GM12878 (cell line): ENCODE measurements around the gene NRXN3. TPM values are rescaled to one million over a fixed set of nuclear protein-coding genes. Genes with fewer than 3 reads are reported as not detected.

Experiments used
- ATAC-seq: fragments of 200-7000 bp; cut with Tn5 transposase; 3 replicates; pipeline ENCODE4 v1.9.1; 2020; ENCODE audit warnings: mild to moderate bottlenecking, moderate library complexity
- BruUV-seq: library from RNA; stranded (reverse); fragments of 400-500 nt; replicated peaks from 2 replicates; lab custom pipeline; 2021; lab: Mats Ljungman, UMichigan
- CTCF ChIA-PET: fragments of 300-600 bp; sonication (Branson Sonifier 250); formaldehyde crosslinking; extraction: SDS; loops from one replicate; lab custom pipeline; 2021; ENCODE audit warnings: inconsistent platforms; lab: Yijun Ruan, JAX
- POLR2A ChIA-PET: fragments of 350-600 bp; formaldehyde crosslinking; extraction: SDS; loops from one replicate; lab custom pipeline; 2021; ENCODE audit warnings: inconsistent platforms; lab: Charles Lee
- RAD21 ChIA-PET: fragments of 300-600 bp; sonication (Branson Sonifier 250); formaldehyde crosslinking; loops from one replicate; lab custom pipeline; 2023; ENCODE audit warnings: antibody characterized with exemption; ENCODE audit not compliant: unreplicated experiment; lab: Charles Lee
- SMC1A ChIA-PET: fragments of 300-600 bp; sonication (Branson Sonifier 250); formaldehyde crosslinking; loops from one replicate; lab custom pipeline; 2023; ENCODE audit not compliant: unreplicated experiment, uncharacterized antibody; lab: Charles Lee
- DNase-seq: peaks from one replicate; pipeline ENCODE4 v3.0.0-alpha.2; 2011; ENCODE audit warnings: low read depth, low spot score
- FAIRE-seq: peaks from 3 replicates; lab custom pipeline; 2011; peaks lifted over from hg19 to GRCh38; lab: Jason Lieb, UNC
- H2AFZ ChIP-seq: 2 replicates; pipeline ENCODE4 v1.6.0; 2011; ENCODE audit warnings: low read depth, low read length, control low read depth; ENCODE audit not compliant: control insufficient read depth
- H3K27ac ChIP-seq: 2 replicates; pipeline ENCODE4 v1.5.1; 2011; ENCODE audit warnings: control low read depth; ENCODE audit not compliant: control insufficient read depth, insufficient read depth
- H3K27me3 ChIP-seq, 2 experiments: replicated peaks in 1 of 2; 2 replicates each; pipeline versions ENCODE4 v1.6.0 to v1.6.1; 2011; ENCODE audit warnings: low read length in 1 of 2; ENCODE audit not compliant: control insufficient read depth in 2 of 2, insufficient read depth in 2 of 2
- H3K36me3 ChIP-seq, 2 experiments: 2 replicates each; pipeline ENCODE4 v1.5.1; 2011; ENCODE audit warnings: low read length in 1 of 2; ENCODE audit not compliant: control insufficient read depth in 2 of 2, insufficient read depth in 2 of 2
- H3K4me1 ChIP-seq: 2 replicates; pipeline ENCODE4 v1.6.1; 2011; ENCODE audit warnings: mild to moderate bottlenecking, low read length, moderate library complexity, mixed read lengths; ENCODE audit not compliant: control insufficient read depth, insufficient read depth
- H3K4me2 ChIP-seq: 2 replicates; pipeline ENCODE4 v1.6.0; 2011; ENCODE audit warnings: control low read depth; ENCODE audit not compliant: control insufficient read depth, insufficient read depth
- H3K4me3 ChIP-seq: fragments of 200-600 bp; sonication (generic); 2 replicates; pipeline ENCODE4 v1.5.1; 2016
- H3K79me2 ChIP-seq: 2 replicates; pipeline ENCODE4 v1.6.0; 2011; ENCODE audit warnings: low read length; ENCODE audit not compliant: control insufficient read depth, insufficient read depth
- H3K9ac ChIP-seq: 2 replicates; pipeline ENCODE4 v1.8.0; 2011; ENCODE audit warnings: low read length, control low read depth, mixed read lengths; ENCODE audit not compliant: control insufficient read depth, insufficient read depth
- H3K9me3 ChIP-seq: replicated peaks from 3 replicates; pipeline ENCODE4 v1.5.1; 2011; ENCODE audit warnings: mild to moderate bottlenecking, low read length; ENCODE audit not compliant: control insufficient read depth, insufficient read depth
- H4K20me1 ChIP-seq: 2 replicates; pipeline ENCODE4 v1.6.0; 2011; ENCODE audit not compliant: control insufficient read depth, insufficient read depth
- BCL11A ChIP-seq: IDR thresholded peaks from 2 replicates; pipeline ENCODE4 v1.6.1; 2011; ENCODE audit warnings: low read depth, low read length
- BCL3 ChIP-seq: IDR thresholded peaks from 2 replicates; pipeline ENCODE4 v1.6.1; 2011; ENCODE audit warnings: borderline replicate concordance, low read depth, mild to moderate bottlenecking, moderate library complexity, low read length; ENCODE audit not compliant: insufficient read depth, poor library complexity, severe bottlenecking
- FOXK2 ChIP-seq: fragments of 450-650 bp; IDR thresholded peaks from 2 replicates; pipeline ENCODE4 v1.6.1; 2017; ENCODE audit warnings: mild to moderate bottlenecking, moderate library complexity
- HCFC1 ChIP-seq: fragments of 150-350 bp; IDR thresholded peaks from 2 replicates; pipeline ENCODE4 v1.6.1; 2014; ENCODE audit warnings: low read length
- HSF1 ChIP-seq: fragments of 150-350 bp; IDR thresholded peaks from 2 replicates; pipeline ENCODE4 v1.6.1; 2014; ENCODE audit warnings: mild to moderate bottlenecking, low read depth, low read length
- IKZF2 ChIP-seq, 2 experiments: fragments of 450-650 bp; IDR thresholded peaks; 2 replicates each; pipeline ENCODE4 v1.6.1; 2017; ENCODE audit warnings: mild to moderate bottlenecking in 2 of 2, moderate library complexity in 2 of 2
- KLF5 ChIP-seq: fragments of 450-650 bp; IDR thresholded peaks from 2 replicates; pipeline ENCODE4 v1.6.1; 2014; ENCODE audit warnings: mild to moderate bottlenecking; ENCODE audit not compliant: partially characterized antibody
- MEF2B ChIP-seq: fragments of 450-650 bp; IDR thresholded peaks from 2 replicates; pipeline ENCODE4 v1.6.1; 2018; ENCODE audit warnings: mild to moderate bottlenecking, moderate library complexity; ENCODE audit not compliant: partially characterized antibody, poor library complexity, severe bottlenecking
- NBN ChIP-seq: fragments of 450-650 bp; IDR thresholded peaks from 2 replicates; pipeline ENCODE4 v1.6.1; 2016
- NR2C1 ChIP-seq: fragments of 450-650 bp; IDR thresholded peaks from 2 replicates; pipeline ENCODE4 v1.6.1; 2017; ENCODE audit warnings: antibody characterized with exemption, mild to moderate bottlenecking, moderate library complexity
- POLR2AphosphoS5 ChIP-seq: IDR thresholded peaks from 2 replicates; pipeline ENCODE4 v1.6.1; 2011; ENCODE audit warnings: mild to moderate bottlenecking, low read length, inconsistent platforms
- RBBP5 ChIP-seq: fragments of 200-600 bp; sonication (generic); conservative IDR thresholded peaks from 2 replicates; pipeline ENCODE4 v1.6.1; 2016
- RUNX3 ChIP-seq: IDR thresholded peaks from 2 replicates; pipeline ENCODE4 v1.6.1; 2012; ENCODE audit warnings: low read length, inconsistent platforms
- SIN3A ChIP-seq: IDR thresholded peaks from 2 replicates; pipeline ENCODE4 v1.6.1; 2012; ENCODE audit warnings: low read depth, low read length, improper control_type of control experiment
- SP1 ChIP-seq: IDR thresholded peaks from one replicate; pipeline ENCODE4 v1.6.1; 2011; ENCODE audit warnings: low read depth, low read length
- SREBF1 ChIP-seq: IDR thresholded peaks from 2 replicates; pipeline ENCODE4 v1.6.1; 2012; ENCODE audit warnings: mild to moderate bottlenecking, low read length
- TCF7 ChIP-seq: IDR thresholded peaks from 2 replicates; pipeline ENCODE4 v1.6.1; 2014; ENCODE audit warnings: antibody characterized with exemption, borderline replicate concordance
- WGBS: methylation state at CpG from one replicate; pipeline ENCODE4 v1.1.6; 2016; ENCODE audit warnings: low lambda C conversion rate; ENCODE audit not compliant: insufficient replicate concordance, insufficient coverage; ENCODE audit errors: missing lambda C conversion rate; 5-methylcytosine and 5-hydroxymethylcytosine counted together
- in situ Hi-C: fragments of 300-500 bp; cut with MboI; formaldehyde crosslinking; loops from 9 replicates; pipeline ENCODE4 v1.14.3; 2018; ENCODE audit warnings: mixed read lengths
- intact Hi-C: fragments of 100-400 bp; cut with micrococcal nuclease; formaldehyde crosslinking; loops from one replicate; pipeline ENCODE4 v1.14.2; 2022; ENCODE audit not compliant: unreplicated experiment
- polyA plus RNA-seq, 11 experiments: library from polyadenylated mRNA; depleted of rRNA in 4 of 11; unstranded in 6 of 11; stranded (reverse) in 5 of 11; fragments of >200 nt; fragmentation: Nextera tagmentation in 4 of 11; fragmentation: Illumina TruSeq in 1 of 11; extraction: Ambion mirVana in 4 of 11; extraction: Trizol in 1 of 11; gene quantifications; 1 replicate in 1 of 11; 2 replicates in 10 of 11; pipeline versions ENCODE4 v1.2.1 to v1.2.3, GENCODE V29; 2011 to 2016; ENCODE audit warnings: inconsistent platforms in 2 of 11, missing spikeins in 2 of 11, low read depth in 1 of 11
- total RNA-seq, 4 experiments: library from RNA; depleted of rRNA in 3 of 4; stranded (reverse); fragments of >200 nt in 3 of 4; fragmentation: Illumina TruSeq in 1 of 4; extraction: Trizol in 1 of 4; gene quantifications; 2 replicates each; pipeline versions ENCODE4 v1.2.1 to v1.2.3, GENCODE V29; 2013 to 2021

The NRXN3 gene
- total and polyA plus RNA-seq, 10 of the 15 experiments (the other 5 are each of a cell fraction or from before 2014, with no cell fraction given): 0.52 to 3.3 (median 1.4) TPM

- Histone ChIP-seq H3K27me3 (no peaks in the 10 kb centered on the region; a peak in 3 of 4 replicates), H4K20me1 (no peaks in the 10 kb centered on the region), H3K36me3 (no peaks in the 10 kb centered on the region), H3K4me2 (no peak overlapping the region), H3K4me3 (no peak overlapping the region), H3K27ac (no peak overlapping the region), H3K9ac (no peak overlapping the region), H2AFZ (no peak overlapping the region), H3K9me3 (no peaks in the 10 kb centered on the region), H3K4me1 (no peaks in the 10 kb centered on the region), H3K79me2 (no peaks in the 10 kb centered on the region)
- ChIA-PET SMC1A (no interaction called here), POLR2A (no interaction called here), RAD21 (no interaction called here), CTCF (no interaction called here)
- WGBS: 52% methylated on average over 20 of the region's 20 CpGs
- intact Hi-C loops (no loop called here), in situ Hi-C loops (no loop called here)
- DNase-seq (no peak), ATAC-seq (no peak), FAIRE-seq (no peak)
- TF ChIP-seq POLR2AphosphoS5 (no peak), IKZF2 (IDR thresholded peaks at IDR 0.05) (no peak), TCF7 (no peak), SIN3A (no peak), BCL3 (no peak), RBBP5 (no peak), MEF2B (no peak)
- BruUV-seq: no TSS peak
These were observed 73.0 kb downstream of the NRXN3 start for GRCh38 chr14:78243187-78243586.

GRCh38 chr14:78245238-78245637, 75.1 kb downstream of the NRXN3 start:
- ChIA-PET SMC1A (no interaction called here), RAD21 (no interaction called here), POLR2A (no interaction called here), CTCF (no interaction called here)
- DNase-seq: no peak
- 37% methylated on average over 1 of the region's 1 CpG for WGBS
- Histone ChIP-seq H3K36me3 (no peaks in the 10 kb centered on the region), H3K4me2 (no peak overlapping the region), H3K27me3 (no peaks in the 10 kb centered on the region; a peak in 3 of 4 replicates), H3K9me3 (no peaks in the 10 kb centered on the region), H3K4me1 (no peaks in the 10 kb centered on the region), H3K79me2 (no peaks in the 10 kb centered on the region), H3K9ac (no peak overlapping the region), H2AFZ (no peak overlapping the region), H3K27ac (no peak overlapping the region), H3K4me3 (no peak overlapping the region), H4K20me1 (no peaks in the 10 kb centered on the region)
- BruUV-seq: no TSS peak
- in situ Hi-C loops (no loop called here), intact Hi-C loops (no loop called here)
- FAIRE-seq: no peak
- no peak for ATAC-seq
- TF ChIP-seq SP1 (no peak), KLF5 (no peak), BCL11A (no peak), FOXK2 (no peak), HCFC1 (no peak), IKZF2 (IDR thresholded peaks at IDR 0.05) (no peak), HSF1 (no peak), NR2C1 (no peak), RUNX3 (no peak), SREBF1 (no peak), NBN (no peak)
